ENCODE results near the gene GRM8.

GRCh38 chr7:127119517-127119916 lies 133.2 kb downstream of the GRM8 start:
- no peak for TF ChIP-seq CTCF (conservative IDR thresholded peaks at IDR 0.05; ENCODE audit: low read length)
- TF ChIP-seq EZH2phosphoT487 (IDR thresholded peaks at IDR 0.05; ENCODE audit: borderline replicate concordance): no peak
